DOHH2 (cell line): ENCODE results near the gene SAMD4B.

Experiments
- CTCF ChIP-seq: fragments of 200-600 bp; sonication (generic); IDR thresholded peaks from one replicate; pipeline ENCODE4 v1.5.1; 2014; ENCODE audit warnings: antibody characterized with exemption, mild to moderate bottlenecking, low read depth, low read length; ENCODE audit not compliant: poor library complexity, severe bottlenecking
- EZH2phosphoT487 ChIP-seq: fragments of 200-600 bp; sonication (generic); IDR thresholded peaks from 2 replicates; pipeline ENCODE4 v1.6.1; 2017; ENCODE audit warnings: borderline replicate concordance, mild to moderate bottlenecking, antibody characterized with exemption, low read length, moderate library complexity, mixed read lengths

GRCh38 chr19:39360599-39360998 lies 18.4 kb downstream of the SAMD4B start:
- TF ChIP-seq CTCF (no peak), EZH2phosphoT487 (no peak)
